GM20000 (cell line): Measurements from ENCODE around the gene NXPH4.
A peak's percentile ranks its signal among the peaks of the same experiment; 100 is the strongest.

Experiments used
- DNase-seq: peaks from one replicate; pipeline ENCODE4 v3.0.0; 2012; ENCODE audit warnings: low spot score
- TF ChIP-seq, protein P1 (sequence below): IDR thresholded peaks from 2 replicates; pipeline ENCODE4 v1.5.1; 2012; ENCODE audit warnings: mild to moderate bottlenecking, control low read depth; ENCODE audit errors: extremely low read depth, missing control alignments

The NXPH4 gene

DNA sequence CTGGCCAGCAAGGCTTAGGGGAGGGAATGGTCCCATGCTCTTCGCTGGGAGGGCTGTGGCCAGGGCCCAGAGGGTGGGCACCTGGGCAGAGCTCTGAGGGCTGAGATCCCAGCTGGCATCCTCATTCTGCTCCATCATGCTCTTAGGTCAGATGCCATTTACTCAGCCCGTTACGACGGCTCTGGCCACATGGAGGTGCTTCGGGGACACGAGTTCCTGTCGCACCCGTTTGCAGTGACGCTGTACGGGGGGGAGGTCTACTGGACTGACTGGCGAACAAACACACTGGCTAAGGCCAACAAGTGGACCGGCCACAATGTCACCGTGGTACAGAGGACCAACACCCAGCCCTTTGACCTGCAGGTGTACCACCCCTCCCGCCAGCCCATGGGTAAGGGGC lies 38.4 kb upstream of the NXPH4 start:
- no peak for DNase-seq
- TF ChIP-seq, protein P1, sequence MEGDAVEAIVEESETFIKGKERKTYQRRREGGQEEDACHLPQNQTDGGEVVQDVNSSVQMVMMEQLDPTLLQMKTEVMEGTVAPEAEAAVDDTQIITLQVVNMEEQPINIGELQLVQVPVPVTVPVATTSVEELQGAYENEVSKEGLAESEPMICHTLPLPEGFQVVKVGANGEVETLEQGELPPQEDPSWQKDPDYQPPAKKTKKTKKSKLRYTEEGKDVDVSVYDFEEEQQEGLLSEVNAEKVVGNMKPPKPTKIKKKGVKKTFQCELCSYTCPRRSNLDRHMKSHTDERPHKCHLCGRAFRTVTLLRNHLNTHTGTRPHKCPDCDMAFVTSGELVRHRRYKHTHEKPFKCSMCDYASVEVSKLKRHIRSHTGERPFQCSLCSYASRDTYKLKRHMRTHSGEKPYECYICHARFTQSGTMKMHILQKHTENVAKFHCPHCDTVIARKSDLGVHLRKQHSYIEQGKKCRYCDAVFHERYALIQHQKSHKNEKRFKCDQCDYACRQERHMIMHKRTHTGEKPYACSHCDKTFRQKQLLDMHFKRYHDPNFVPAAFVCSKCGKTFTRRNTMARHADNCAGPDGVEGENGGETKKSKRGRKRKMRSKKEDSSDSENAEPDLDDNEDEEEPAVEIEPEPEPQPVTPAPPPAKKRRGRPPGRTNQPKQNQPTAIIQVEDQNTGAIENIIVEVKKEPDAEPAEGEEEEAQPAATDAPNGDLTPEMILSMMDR, result no peak

DNA sequence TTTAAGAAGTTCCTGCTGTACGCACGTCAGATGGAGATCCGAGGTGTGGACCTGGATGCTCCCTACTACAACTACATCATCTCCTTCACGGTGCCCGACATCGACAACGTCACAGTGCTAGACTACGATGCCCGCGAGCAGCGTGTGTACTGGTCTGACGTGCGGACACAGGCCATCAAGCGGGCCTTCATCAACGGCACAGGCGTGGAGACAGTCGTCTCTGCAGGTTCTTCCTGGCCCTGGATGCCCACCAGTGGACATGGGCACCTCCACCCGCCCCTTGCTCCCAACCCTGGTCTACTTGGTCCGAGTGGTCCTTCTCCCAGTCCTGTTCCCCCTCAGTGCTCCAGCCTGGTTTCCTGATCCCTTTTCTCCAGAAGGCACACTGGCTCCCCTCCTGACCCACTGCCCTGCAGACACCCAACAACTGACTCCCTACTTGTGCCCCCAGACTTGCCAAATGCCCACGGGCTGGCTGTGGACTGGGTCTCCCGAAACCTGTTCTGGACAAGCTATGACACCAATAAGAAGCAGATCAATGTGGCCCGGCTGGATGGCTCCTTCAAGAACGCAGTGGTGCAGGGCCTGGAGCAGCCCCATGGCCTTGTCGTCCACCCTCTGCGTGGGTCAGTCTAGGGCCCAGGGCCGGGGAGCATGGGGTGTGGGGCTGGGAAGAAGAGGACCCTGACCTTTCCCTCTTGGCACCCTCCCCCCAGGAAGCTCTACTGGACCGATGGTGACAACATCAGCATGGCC lies 37.1 kb upstream of the NXPH4 start:
- TF ChIP-seq, protein P1, result no peak
- DNase-seq, result no peak

DNA sequence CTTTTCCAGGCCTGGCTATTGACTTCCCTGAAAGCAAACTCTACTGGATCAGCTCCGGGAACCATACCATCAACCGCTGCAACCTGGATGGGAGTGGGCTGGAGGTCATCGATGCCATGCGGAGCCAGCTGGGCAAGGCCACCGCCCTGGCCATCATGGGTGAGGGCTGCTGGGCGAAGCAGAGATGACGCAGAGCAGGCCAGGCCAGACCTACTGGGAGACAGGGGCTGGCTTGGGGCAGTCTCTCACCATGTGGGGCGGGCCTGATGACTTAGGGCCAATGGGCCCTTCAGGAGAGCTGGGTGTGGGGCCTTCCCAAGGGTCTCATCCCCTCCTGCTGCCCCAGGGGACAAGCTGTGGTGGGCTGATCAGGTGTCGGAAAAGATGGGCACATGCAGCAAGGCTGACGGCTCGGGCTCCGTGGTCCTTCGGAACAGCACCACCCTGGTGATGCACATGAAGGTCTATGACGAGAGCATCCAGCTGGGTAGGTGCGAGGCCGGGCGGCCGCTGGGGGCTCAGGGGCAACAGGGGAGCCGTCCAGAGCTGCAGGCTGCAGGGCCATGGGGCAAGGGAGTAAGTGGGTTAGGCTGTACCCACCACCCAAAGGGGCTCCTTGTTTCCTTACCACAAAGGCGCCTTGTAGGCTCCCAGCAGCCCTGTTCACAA lies 36.1 kb upstream of the NXPH4 start:
- no peak for DNase-seq
- TF ChIP-seq, protein P1, result no peak

DNA sequence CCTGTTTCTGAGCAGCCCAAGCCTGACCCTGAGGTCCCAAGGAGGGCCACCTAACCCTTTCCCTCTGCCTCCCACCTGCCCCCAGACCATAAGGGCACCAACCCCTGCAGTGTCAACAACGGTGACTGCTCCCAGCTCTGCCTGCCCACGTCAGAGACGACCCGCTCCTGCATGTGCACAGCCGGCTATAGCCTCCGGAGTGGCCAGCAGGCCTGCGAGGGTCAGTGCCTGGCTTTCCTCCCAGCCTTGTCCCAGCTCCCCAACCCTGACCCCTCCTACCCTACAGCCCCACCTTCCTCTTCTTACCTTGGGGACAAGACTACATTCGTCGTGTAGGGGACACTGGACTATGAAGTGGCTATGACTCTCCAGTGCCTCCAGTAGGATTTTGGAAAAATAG lies 35.5 kb upstream of the NXPH4 start:
- TF ChIP-seq, protein P1, result no peak
- no peak for DNase-seq

DNA sequence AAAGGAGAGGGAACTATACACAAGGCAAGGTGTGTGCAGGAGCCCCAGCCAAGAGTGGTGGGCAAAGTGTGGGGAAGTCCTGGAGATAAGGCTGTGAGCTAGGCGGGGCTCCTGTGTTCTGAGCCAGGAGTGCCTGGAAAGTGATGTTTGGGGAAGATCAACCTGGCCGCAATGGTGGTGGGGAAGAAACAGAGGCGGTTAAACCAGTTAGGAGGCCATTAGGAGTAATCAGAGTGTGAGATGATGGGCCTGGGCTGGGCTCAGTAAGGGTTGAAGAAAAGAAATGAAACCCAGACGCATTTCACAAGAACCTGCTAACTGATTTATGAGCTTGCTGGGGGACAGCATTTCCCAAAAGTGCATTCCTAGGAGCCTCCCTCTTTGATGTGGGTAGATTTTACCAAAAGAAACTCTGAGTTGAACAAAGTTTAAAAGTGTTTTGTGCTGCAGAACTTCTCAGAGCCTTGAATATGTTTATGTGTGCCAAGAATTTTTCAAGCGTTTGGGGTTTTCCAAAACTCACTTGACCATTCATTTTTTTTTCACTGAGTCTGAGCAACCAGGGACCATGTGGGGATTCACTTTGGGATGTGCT lies 34.9 kb upstream of the NXPH4 start:
- TF ChIP-seq, protein P1, result no peak
- DNase-seq, result no peak

DNA sequence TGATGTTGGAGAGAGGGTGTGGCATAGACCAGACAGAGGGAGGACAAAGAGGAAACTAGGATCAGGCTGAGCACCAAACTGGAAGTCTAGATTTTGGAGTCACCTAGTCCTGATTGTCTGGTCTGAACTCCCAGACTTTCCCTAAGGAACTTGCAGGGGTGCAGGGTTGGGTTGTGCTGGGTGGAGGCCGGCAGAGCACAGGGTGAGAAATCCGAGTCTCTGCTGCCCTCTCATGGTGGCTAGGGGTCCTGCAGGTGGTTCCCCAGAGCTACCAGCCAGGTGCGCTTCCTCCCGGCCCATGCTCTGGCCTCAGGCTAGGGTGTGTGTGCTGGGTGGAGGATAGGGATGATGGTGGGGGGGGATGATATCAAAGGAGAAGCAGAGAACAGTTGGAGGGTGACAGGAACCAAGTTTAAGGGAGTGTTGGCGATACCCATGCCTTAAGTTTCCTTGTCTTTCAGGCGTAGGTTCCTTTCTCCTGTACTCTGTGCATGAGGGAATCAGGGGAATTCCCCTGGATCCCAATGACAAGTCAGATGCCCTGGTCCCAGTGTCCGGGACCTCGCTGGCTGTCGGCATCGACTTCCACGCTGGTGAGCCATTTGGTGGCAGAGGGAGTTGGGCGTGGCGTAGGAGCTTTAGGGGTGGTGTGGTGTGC lies 33.5 kb upstream of the NXPH4 start:
- DNase-seq, result peak; percentile 97
- TF ChIP-seq, protein P1, result peak; percentile 88
